Measurements from ENCODE around the gene PAFAH1B2.
"Not testable (repeated sequence)": the region's sequence is repeated elsewhere in the genome, so short reads cannot be mapped to it uniquely, and the experiment has no call there.

Gene PAFAH1B2

GRCh38 chr11:117175104-117175503, 31.0 kb downstream of the PAFAH1B2 start:
- no peak for DNase-seq

GRCh38 chr11:117175781-117176180, 31.7 kb downstream of the PAFAH1B2 start:
- no peak for DNase-seq

- DNase-seq, result no peak
Measured at GRCh38 chr11:117176186-117176585, 32.1 kb downstream of the PAFAH1B2 start.

- no peak for DNase-seq
Measured at GRCh38 chr11:117177534-117178209, 33.6 kb downstream of the PAFAH1B2 start.

GRCh38 chr11:117178210-117179034, 34.3 kb downstream of the PAFAH1B2 start, which contains the start of gene SIDT2:
TSS of gene SIDT2 (plus strand) at chr11:117178743. CDS start at chr11:117179264, 521 bp downstream.
- DNase-seq, result peak; percentile 94

GRCh38 chr11:117179048-117179999, 35.2 kb downstream of the PAFAH1B2 start:
- peak; percentile 46 for DNase-seq

- DNase-seq, result no peak
Measured at GRCh38 chr11:117180020-117180419, 35.9 kb downstream of the PAFAH1B2 start.

GRCh38 chr11:117180661-117181585, 36.8 kb downstream of the PAFAH1B2 start:
- DNase-seq, result peak; percentile 73

GRCh38 chr11:117181586-117182550, 37.8 kb downstream of the PAFAH1B2 start:
- no peak for DNase-seq

- no peak for DNase-seq
Measured at GRCh38 chr11:117182551-117182935, 38.5 kb downstream of the PAFAH1B2 start.

GRCh38 chr11:117183178-117183577, 39.1 kb downstream of the PAFAH1B2 start:
- DNase-seq, result not testable (repeated sequence)

- DNase-seq, result no peak
Measured at GRCh38 chr11:117183724-117184349, 39.8 kb downstream of the PAFAH1B2 start.

GRCh38 chr11:117185736-117186430, 41.8 kb downstream of the PAFAH1B2 start:
- no peak for DNase-seq

GRCh38 chr11:117186431-117186761, 42.3 kb downstream of the PAFAH1B2 start:
- no peak for DNase-seq

GRCh38 chr11:117187007-117187406, 42.9 kb downstream of the PAFAH1B2 start:
- DNase-seq, result no peak

GRCh38 chr11:117187428-117187798, 43.3 kb downstream of the PAFAH1B2 start:
- no peak for DNase-seq

GRCh38 chr11:117187799-117188481, 43.9 kb downstream of the PAFAH1B2 start:
- DNase-seq, result no peak

- DNase-seq, result no peak
Measured at GRCh38 chr11:117188620-117189081, 44.6 kb downstream of the PAFAH1B2 start.

All from activated CD4-positive, alpha-beta T cell treated with anti-CD3 and anti-CD28 coated beads, Interleukin-2, amount 50 U/mL, for 16 hours (primary cell).